Measurements from ENCODE around the gene SLC8B1. TPM values are rescaled to one million over a fixed set of nuclear protein-coding genes. Genes with fewer than 3 reads are reported as not detected.
A peak's percentile ranks its signal among the peaks of the same experiment; 100 is the strongest.

Gene SLC8B1
- total RNA-seq, 1 experiment from 2014 or later: 34.1 TPM

DNA sequence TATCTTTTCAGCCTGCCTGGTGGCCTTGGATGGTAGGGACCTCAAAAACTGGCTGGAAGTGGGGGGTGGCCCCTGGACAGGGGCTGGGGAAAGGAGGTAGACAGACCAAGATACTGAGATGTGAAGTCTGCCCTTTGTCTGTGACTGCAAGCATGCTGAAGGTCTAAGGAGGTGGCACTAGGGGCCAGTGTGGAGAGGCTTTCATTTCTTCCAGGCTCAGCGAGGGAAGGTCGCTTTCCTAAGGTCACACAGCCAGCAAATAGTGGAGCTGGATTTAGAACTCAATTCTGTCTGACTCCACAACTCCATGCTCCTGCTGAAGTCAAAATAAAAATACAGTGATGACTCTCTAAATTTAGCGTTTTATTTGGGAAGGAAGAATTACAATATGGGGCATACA lies 12.2 kb upstream of the SLC8B1 start:
- Histone ChIP-seq H3K27me3 (ENCODE audit: low read length) (no peaks in the 10 kb centered on the region), H3K4me3 (ENCODE audit: low read length) (no peak overlapping the region), H3K4me2 (ENCODE audit: low read length) (no peak overlapping the region), H2AFZ (ENCODE audit: low read length) (no peak overlapping the region), H3F3A (ENCODE audit: low read length, unreplicated experiment) (no peaks in the 10 kb centered on the region), H3K9me3 (ENCODE audit: low read length) (no peaks in the 10 kb centered on the region), H3K36me3 (ENCODE audit: low read depth, low read length) (no peaks in the 10 kb centered on the region), H3K79me2 (ENCODE audit: low read length) (no peaks in the 10 kb centered on the region), H3K27ac (ENCODE audit: low read length) (no peak overlapping the region), H3K4me1 (ENCODE audit: insufficient read depth, low read length) (no peaks in the 10 kb centered on the region), H3K9ac (ENCODE audit: low read length) (no peak overlapping the region), H3K9me2 (replicated peaks; ENCODE audit: low read length) (no peaks in the 10 kb centered on the region), H4K20me1 (ENCODE audit: low read length) (no peaks in the 10 kb centered on the region)
- ChIA-PET CTCF (interaction anchor here (0.7 kb wide), 1 partner anchor 33 kb away, joined by 3 read pairs; no protein-coding TSS in a partner anchor), POLR2A (ENCODE audit: unreplicated experiment) (no interaction called here)
- TF ChIP-seq EZH2phosphoT487 (IDR thresholded peaks at IDR 0.05; ENCODE audit: borderline replicate concordance, low read length): no peak
- TF ChIP-seq EZH2 (IDR thresholded peaks at IDR 0.05; ENCODE audit: low read length, unreplicated experiment): no peak
- TF ChIP-seq, protein P1, sequence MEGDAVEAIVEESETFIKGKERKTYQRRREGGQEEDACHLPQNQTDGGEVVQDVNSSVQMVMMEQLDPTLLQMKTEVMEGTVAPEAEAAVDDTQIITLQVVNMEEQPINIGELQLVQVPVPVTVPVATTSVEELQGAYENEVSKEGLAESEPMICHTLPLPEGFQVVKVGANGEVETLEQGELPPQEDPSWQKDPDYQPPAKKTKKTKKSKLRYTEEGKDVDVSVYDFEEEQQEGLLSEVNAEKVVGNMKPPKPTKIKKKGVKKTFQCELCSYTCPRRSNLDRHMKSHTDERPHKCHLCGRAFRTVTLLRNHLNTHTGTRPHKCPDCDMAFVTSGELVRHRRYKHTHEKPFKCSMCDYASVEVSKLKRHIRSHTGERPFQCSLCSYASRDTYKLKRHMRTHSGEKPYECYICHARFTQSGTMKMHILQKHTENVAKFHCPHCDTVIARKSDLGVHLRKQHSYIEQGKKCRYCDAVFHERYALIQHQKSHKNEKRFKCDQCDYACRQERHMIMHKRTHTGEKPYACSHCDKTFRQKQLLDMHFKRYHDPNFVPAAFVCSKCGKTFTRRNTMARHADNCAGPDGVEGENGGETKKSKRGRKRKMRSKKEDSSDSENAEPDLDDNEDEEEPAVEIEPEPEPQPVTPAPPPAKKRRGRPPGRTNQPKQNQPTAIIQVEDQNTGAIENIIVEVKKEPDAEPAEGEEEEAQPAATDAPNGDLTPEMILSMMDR (conservative IDR thresholded peaks at IDR 0.05; ENCODE audit: low read depth, low read length): no peak
- ATAC-seq (peak; percentile 38; the same call in 1 of the 2 replicates), DNase-seq (no peak)
- BruUV-seq (replicated peaks): no TSS peak
- intact Hi-C loops (cut with micrococcal nuclease): no loop called here

DNA sequence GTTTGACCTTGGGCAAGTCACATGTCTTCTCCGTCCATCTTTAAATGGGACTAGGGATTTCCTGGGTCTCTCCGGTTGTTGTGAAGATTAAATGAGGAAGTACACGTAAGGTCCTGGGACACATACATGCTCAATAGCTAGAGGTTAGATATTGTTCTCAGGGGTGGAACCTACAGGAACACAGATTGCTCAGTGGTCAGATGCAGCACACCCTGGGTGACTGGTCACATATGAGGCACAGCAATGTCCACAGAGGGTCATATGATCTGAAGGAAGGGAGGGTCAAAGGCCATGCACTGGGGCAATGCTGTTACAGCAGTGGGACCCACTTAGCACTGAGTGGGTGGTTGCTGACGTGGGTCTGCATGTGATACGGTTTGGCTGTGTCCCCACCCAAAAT lies 11.4 kb upstream of the SLC8B1 start:
- DNase-seq: no peak
- Histone ChIP-seq H3K79me2 (ENCODE audit: low read length) (no peaks in the 10 kb centered on the region), H3K36me3 (ENCODE audit: low read depth, low read length) (no peaks in the 10 kb centered on the region), H3K27ac (ENCODE audit: low read length) (no peak overlapping the region), H2AFZ (ENCODE audit: low read length) (no peak overlapping the region), H3K27me3 (ENCODE audit: low read length) (no peaks in the 10 kb centered on the region), H3K4me3 (ENCODE audit: low read length) (no peak overlapping the region), H3K4me1 (ENCODE audit: insufficient read depth, low read length) (no peaks in the 10 kb centered on the region), H3F3A (ENCODE audit: low read length, unreplicated experiment) (no peaks in the 10 kb centered on the region), H3K9me3 (ENCODE audit: low read length) (no peaks in the 10 kb centered on the region), H4K20me1 (ENCODE audit: low read length) (no peaks in the 10 kb centered on the region), H3K4me2 (ENCODE audit: low read length) (no peak overlapping the region), H3K9me2 (replicated peaks; ENCODE audit: low read length) (no peaks in the 10 kb centered on the region), H3K9ac (ENCODE audit: low read length) (no peak overlapping the region)
- intact Hi-C loops (cut with micrococcal nuclease): no loop called here
- no peak for ATAC-seq
- POLR2A ChIA-PET (ENCODE audit: unreplicated experiment): no interaction called here
- CTCF ChIA-PET: no interaction called here
- TF ChIP-seq, protein P1 (conservative IDR thresholded peaks at IDR 0.05; ENCODE audit: low read depth, low read length): no peak
- no peak for TF ChIP-seq EZH2 (IDR thresholded peaks at IDR 0.05; ENCODE audit: low read length, unreplicated experiment)
- no peak for TF ChIP-seq EZH2phosphoT487 (IDR thresholded peaks at IDR 0.05; ENCODE audit: borderline replicate concordance, low read length)
- BruUV-seq (replicated peaks): no TSS peak

DNA sequence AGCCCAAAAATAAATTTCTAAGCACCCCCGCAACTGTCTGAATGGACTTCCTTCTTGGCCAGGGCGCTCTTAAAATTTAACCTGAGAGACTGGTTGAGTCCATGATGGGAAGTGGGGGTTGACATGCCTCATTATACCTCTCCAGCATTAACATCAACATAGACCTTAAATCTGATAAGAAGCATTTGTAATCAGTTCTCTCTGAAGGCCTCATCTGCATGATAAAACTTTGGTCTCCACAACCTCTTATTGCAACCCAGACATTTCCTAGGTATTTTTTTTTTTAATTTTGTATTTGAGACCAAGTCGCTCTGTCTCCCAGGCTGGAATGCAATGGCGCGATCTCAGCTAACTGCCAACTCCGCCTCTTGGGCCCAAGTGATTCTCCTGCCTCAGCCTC lies 10.4 kb upstream of the SLC8B1 start:
- Histone ChIP-seq H3K79me2 (ENCODE audit: low read length) (no peaks in the 10 kb centered on the region), H2AFZ (ENCODE audit: low read length) (no peak overlapping the region), H3K27me3 (ENCODE audit: low read length) (no peaks in the 10 kb centered on the region), H3K9me2 (replicated peaks; ENCODE audit: low read length) (no peaks in the 10 kb centered on the region), H3K9ac (ENCODE audit: low read length) (no peak overlapping the region), H3K4me2 (ENCODE audit: low read length) (no peak overlapping the region), H3K4me1 (ENCODE audit: insufficient read depth, low read length) (no peaks in the 10 kb centered on the region), H3K36me3 (ENCODE audit: low read depth, low read length) (no peaks in the 10 kb centered on the region), H3K9me3 (ENCODE audit: low read length) (no peaks in the 10 kb centered on the region), H4K20me1 (ENCODE audit: low read length) (no peaks in the 10 kb centered on the region), H3K4me3 (ENCODE audit: low read length) (no peak overlapping the region), H3K27ac (ENCODE audit: low read length) (no peak overlapping the region), H3F3A (ENCODE audit: low read length, unreplicated experiment) (no peaks in the 10 kb centered on the region)
- no peak for DNase-seq
- intact Hi-C loops (cut with micrococcal nuclease): no loop called here
- CTCF ChIA-PET: no interaction called here
- BruUV-seq (replicated peaks): no TSS peak
- TF ChIP-seq EZH2phosphoT487 (IDR thresholded peaks at IDR 0.05; ENCODE audit: borderline replicate concordance, low read length) (no peak), EZH2 (IDR thresholded peaks at IDR 0.05; ENCODE audit: low read length, unreplicated experiment) (no peak)
- TF ChIP-seq, protein P1 (conservative IDR thresholded peaks at IDR 0.05; ENCODE audit: low read depth, low read length): no peak
- POLR2A ChIA-PET (ENCODE audit: unreplicated experiment): no interaction called here
- ATAC-seq: no peak
